ENCODE data around the gene MBOAT2. TPM values are rescaled to one million over a fixed set of nuclear protein-coding genes. Genes with fewer than 3 reads are reported as not detected.

MBOAT2 gene
- total RNA-seq, 1 experiment from 2014 or later = 16.8 TPM

DNA sequence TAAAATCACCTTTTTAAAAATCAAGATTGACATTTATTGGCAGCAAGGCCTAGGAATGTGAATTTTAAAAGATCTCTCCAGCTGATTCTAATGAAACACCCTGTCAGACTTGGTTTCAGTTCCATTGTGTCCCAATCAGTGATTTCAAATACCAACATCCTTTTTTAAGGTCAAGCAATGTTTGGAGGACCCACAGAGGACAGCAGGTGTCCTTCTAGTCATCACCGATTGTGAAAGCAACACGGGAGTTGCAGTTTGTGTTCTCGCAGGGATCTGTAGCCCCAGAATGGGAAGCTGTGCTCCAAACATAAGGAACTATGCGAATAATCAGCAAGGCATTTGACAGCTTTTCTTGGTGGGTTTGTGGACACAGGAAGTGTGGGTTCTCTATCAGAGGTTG, 161.6 kb downstream of the MBOAT2 start:
- H3K4me2 ChIP-seq (ENCODE audit: low read length) = no peak overlapping the region
- CTCF ChIA-PET = no interaction called here
- no peak overlapping the region for H3K27ac ChIP-seq (ENCODE audit: low read depth, low read length)
- RAD21 ChIA-PET (ENCODE audit: low non-redundant PET in 1 of 2, low total read pairs in 2 of 2, uncharacterized antibody in 2 of 2, unreplicated experiment in 2 of 2) = no interaction called here
- H3K9me3 ChIP-seq (ENCODE audit: control insufficient read depth in 1 of 2, insufficient read depth in 1 of 2, low read depth in 1 of 2, low read length in 2 of 2) = no peaks in the 10 kb centered on the region
- no peak for DNase-seq (ENCODE audit: low read depth, low spot score)
- H3K9me2 ChIP-seq (ENCODE audit: insufficient read depth) = no peaks in the 10 kb centered on the region
- H3K4me1 ChIP-seq (ENCODE audit: control insufficient read depth in 1 of 2, insufficient read depth in 2 of 2, low read length in 2 of 2) = peaks cover 4 to 5% of the 10 kb centered on the region in 2 experiments; a peak in 3 of 4 replicates
- no peak overlapping the region for H3K9ac ChIP-seq (ENCODE audit: low read length)
- no peak overlapping the region for H2AFZ ChIP-seq (ENCODE audit: low read depth, low read length, poor library complexity, severe bottlenecking)
- no TSS peak for BruUV-seq (replicated peaks)
- no peaks in the 10 kb centered on the region for H3K36me3 ChIP-seq (ENCODE audit: control insufficient read depth in 1 of 2, insufficient read depth in 2 of 2, low read length in 2 of 2)
- POLR2A ChIA-PET = no interaction called here
- H3K27me3 ChIP-seq (ENCODE audit: insufficient read depth, low read length) = no peaks in the 10 kb centered on the region
- intact Hi-C loops (cut with micrococcal nuclease) = no loop called here
- no peaks in the 10 kb centered on the region for H4K20me1 ChIP-seq (ENCODE audit: insufficient read depth)
- no peak for ATAC-seq
- no peak for TF ChIP-seq RAD21 (IDR thresholded peaks at IDR 0.05; ENCODE audit: low read depth)
- TF ChIP-seq ATF3 (IDR thresholded peaks at IDR 0.05) = no peak
- no peak for TF ChIP-seq CEBPB (IDR thresholded peaks at IDR 0.05; ENCODE audit: low read depth)
- TF ChIP-seq, protein P1, sequence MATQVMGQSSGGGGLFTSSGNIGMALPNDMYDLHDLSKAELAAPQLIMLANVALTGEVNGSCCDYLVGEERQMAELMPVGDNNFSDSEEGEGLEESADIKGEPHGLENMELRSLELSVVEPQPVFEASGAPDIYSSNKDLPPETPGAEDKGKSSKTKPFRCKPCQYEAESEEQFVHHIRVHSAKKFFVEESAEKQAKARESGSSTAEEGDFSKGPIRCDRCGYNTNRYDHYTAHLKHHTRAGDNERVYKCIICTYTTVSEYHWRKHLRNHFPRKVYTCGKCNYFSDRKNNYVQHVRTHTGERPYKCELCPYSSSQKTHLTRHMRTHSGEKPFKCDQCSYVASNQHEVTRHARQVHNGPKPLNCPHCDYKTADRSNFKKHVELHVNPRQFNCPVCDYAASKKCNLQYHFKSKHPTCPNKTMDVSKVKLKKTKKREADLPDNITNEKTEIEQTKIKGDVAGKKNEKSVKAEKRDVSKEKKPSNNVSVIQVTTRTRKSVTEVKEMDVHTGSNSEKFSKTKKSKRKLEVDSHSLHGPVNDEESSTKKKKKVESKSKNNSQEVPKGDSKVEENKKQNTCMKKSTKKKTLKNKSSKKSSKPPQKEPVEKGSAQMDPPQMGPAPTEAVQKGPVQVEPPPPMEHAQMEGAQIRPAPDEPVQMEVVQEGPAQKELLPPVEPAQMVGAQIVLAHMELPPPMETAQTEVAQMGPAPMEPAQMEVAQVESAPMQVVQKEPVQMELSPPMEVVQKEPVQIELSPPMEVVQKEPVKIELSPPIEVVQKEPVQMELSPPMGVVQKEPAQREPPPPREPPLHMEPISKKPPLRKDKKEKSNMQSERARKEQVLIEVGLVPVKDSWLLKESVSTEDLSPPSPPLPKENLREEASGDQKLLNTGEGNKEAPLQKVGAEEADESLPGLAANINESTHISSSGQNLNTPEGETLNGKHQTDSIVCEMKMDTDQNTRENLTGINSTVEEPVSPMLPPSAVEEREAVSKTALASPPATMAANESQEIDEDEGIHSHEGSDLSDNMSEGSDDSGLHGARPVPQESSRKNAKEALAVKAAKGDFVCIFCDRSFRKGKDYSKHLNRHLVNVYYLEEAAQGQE (IDR thresholded peaks at IDR 0.05; ENCODE audit: low read depth) = no peak
- H3K4me3 ChIP-seq (replicated peaks in 1 of 2; ENCODE audit: low read depth in 1 of 2, low read length in 2 of 2) = no peak overlapping the region
- 0 out of 2 replicates have a peak, but pooled peaks cover 2% of the 10 kb centered on the region for H3K79me2 ChIP-seq (ENCODE audit: insufficient read depth, low read length)

- H4K20me1 ChIP-seq (ENCODE audit: insufficient read depth) = no peaks in the 10 kb centered on the region
- no peaks in the 10 kb centered on the region for H3K36me3 ChIP-seq (ENCODE audit: control insufficient read depth in 1 of 2, insufficient read depth in 2 of 2, low read length in 2 of 2)
- BruUV-seq (replicated peaks) = no TSS peak
- no peak overlapping the region for H3K27ac ChIP-seq (ENCODE audit: low read depth, low read length)
- POLR2A ChIA-PET = no interaction called here
- no peaks in the 10 kb centered on the region for H3K9me3 ChIP-seq (ENCODE audit: control insufficient read depth in 1 of 2, insufficient read depth in 1 of 2, low read depth in 1 of 2, low read length in 2 of 2)
- CTCF ChIA-PET = no interaction called here
- no peaks in the 10 kb centered on the region for H3K27me3 ChIP-seq (ENCODE audit: insufficient read depth, low read length)
- no peak overlapping the region for H3K4me2 ChIP-seq (ENCODE audit: low read length)
- peaks cover 10% of the 10 kb centered on the region; the same call in 1 of the 2 replicates for H3K79me2 ChIP-seq (ENCODE audit: insufficient read depth, low read length)
- no peaks in the 10 kb centered on the region for H3K9me2 ChIP-seq (ENCODE audit: insufficient read depth)
- ATAC-seq = no peak
- intact Hi-C loops (cut with micrococcal nuclease) = no loop called here
- DNase-seq (ENCODE audit: low read depth, low spot score) = no peak
- RAD21 ChIA-PET (ENCODE audit: low non-redundant PET in 1 of 2, low total read pairs in 2 of 2, uncharacterized antibody in 2 of 2, unreplicated experiment in 2 of 2) = no interaction called here
- no peak overlapping the region for H3K4me3 ChIP-seq (replicated peaks in 1 of 2; ENCODE audit: low read depth in 1 of 2, low read length in 2 of 2)
- H3K9ac ChIP-seq (ENCODE audit: low read length) = no peak overlapping the region
- no peak overlapping the region for H2AFZ ChIP-seq (ENCODE audit: low read depth, low read length, poor library complexity, severe bottlenecking)
- H3K4me1 ChIP-seq (ENCODE audit: control insufficient read depth in 1 of 2, insufficient read depth in 2 of 2, low read length in 2 of 2) = peaks cover 5 to 11% of the 10 kb centered on the region in 2 experiments; a peak in 3 of 4 replicates
- no peak for TF ChIP-seq YY1 (IDR thresholded peaks at IDR 0.05; ENCODE audit: extremely low read depth, insufficient replicate concordance, low read depth, low read length)
- TF ChIP-seq ATF3 (IDR thresholded peaks at IDR 0.05) = no peak
- TF ChIP-seq FOSL1 (IDR thresholded peaks at IDR 0.05; ENCODE audit: low read depth) = no peak
- TF ChIP-seq RAD21 (IDR thresholded peaks at IDR 0.05; ENCODE audit: low read depth) = no peak
- no peak for TF ChIP-seq SIN3A (IDR thresholded peaks at IDR 0.05; ENCODE audit: low read depth)
- no peak for TF ChIP-seq JUND (IDR thresholded peaks at IDR 0.05)
- TF ChIP-seq EGR1 (IDR thresholded peaks at IDR 0.05; ENCODE audit: low read depth) = no peak
- no peak for TF ChIP-seq MAX (IDR thresholded peaks at IDR 0.05)
- TF ChIP-seq CEBPB (IDR thresholded peaks at IDR 0.05; ENCODE audit: low read depth) = no peak
- TF ChIP-seq POLR2A (IDR thresholded peaks at IDR 0.05; ENCODE audit: borderline replicate concordance, extremely low read depth, insufficient read depth, insufficient read length) = no peak
- TF ChIP-seq EZH2 (IDR thresholded peaks at IDR 0.05) = no peak
- no peak for TF ChIP-seq ZFX (IDR thresholded peaks at IDR 0.05)
- TF ChIP-seq CTCF (IDR thresholded peaks at IDR 0.05 in 2 of 3, conservative IDR thresholded peaks at IDR 0.05 in 1 of 3; ENCODE audit: borderline replicate concordance in 1 of 3, insufficient read depth in 1 of 3, low read depth in 2 of 3, low read length in 2 of 3) = no peak
- TF ChIP-seq ZNF274 (IDR thresholded peaks at IDR 0.05; ENCODE audit: low read depth, low read length) = no peak
Observed at GRCh38 chr2:8840475-8841091, 162.9 kb downstream of the MBOAT2 start.

Measured in HCT116 (cell line).